MM.1S (cell line): ENCODE data around the gene NUTM2F.
"Not testable (repeated sequence)": the region's sequence is repeated elsewhere in the genome, so short reads cannot be mapped to it uniquely, and the experiment has no call there.

ENCODE experiments used
- CTCF ChIP-seq: fragments of 300-600 bp; sonication (generic); IDR thresholded peaks from 2 replicates; pipeline ENCODE4 v1.5.1; 2016; ENCODE audit warnings: antibody characterized with exemption, low read length, mixed read lengths
- EZH2 ChIP-seq: fragments of 300-600 bp; sonication (generic); optimal IDR thresholded peaks from 2 replicates; pipeline ENCODE3; 2017; ENCODE audit warnings: low read depth, mild to moderate bottlenecking, antibody characterized with exemption, low read length, mixed read lengths
- EZH2phosphoT487 ChIP-seq: fragments of 300-600 bp; sonication (generic); IDR thresholded peaks from 2 replicates; pipeline ENCODE4 v1.6.1; 2018; ENCODE audit warnings: antibody characterized with exemption, low read length

DNA sequence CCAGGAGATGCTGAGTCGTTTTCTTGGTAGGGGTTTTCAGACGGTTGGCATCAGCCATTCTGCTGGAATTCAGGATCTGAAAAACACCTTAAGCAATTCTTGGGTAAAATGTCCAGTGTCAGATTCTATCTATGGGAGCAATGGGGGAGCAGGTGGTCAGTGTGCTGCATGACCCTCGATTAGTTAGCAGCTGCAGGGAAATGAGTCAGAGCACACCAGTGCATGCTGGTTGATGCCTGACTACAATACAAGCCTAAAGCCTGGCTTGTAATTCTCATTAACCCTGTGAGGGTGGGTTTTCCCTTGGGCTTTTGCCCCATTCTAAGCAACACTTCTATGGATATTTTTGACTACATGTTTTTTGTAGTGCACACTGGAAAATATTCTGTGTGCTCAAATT, 20.3 kb upstream of the NUTM2F start:
- TF ChIP-seq EZH2phosphoT487, CTCF, EZH2: not testable (repeated sequence)
